HCT116 (cell line): ENCODE data around the gene AXIN2. TPM values are rescaled to one million over a fixed set of nuclear protein-coding genes. Genes with fewer than 3 reads are reported as not detected.

Experiments
- ATAC-seq: fragments of 200-7000 bp; cut with Tn5 transposase; 2 replicates; pipeline ENCODE4 v1.9.1; 2020; ENCODE audit warnings: mild to moderate bottlenecking, moderate library complexity
- BruUV-seq: library from RNA; stranded (reverse); fragments of 400-500 nt; replicated peaks from 2 replicates; lab custom pipeline; 2021; lab: Mats Ljungman, UMichigan
- CTCF ChIA-PET: fragments of 300-600 bp; sonication (Branson Sonifier 250); formaldehyde crosslinking; loops from one replicate; lab custom pipeline; 2021; ENCODE audit warnings: antibody characterized with exemption; lab: Charles Lee
- POLR2A ChIA-PET: fragments of 300-600, 350-600 bp; sonication (Branson Sonifier 250); formaldehyde crosslinking; loops from one replicate; lab custom pipeline; 2021; ENCODE audit warnings: antibody characterized with exemption; lab: Charles Lee
- RAD21 ChIA-PET, 2 experiments: fragments of 300-600 bp; sonication (Branson Sonifier 250); formaldehyde crosslinking; loops; one replicate each; lab custom pipeline; 2023; ENCODE audit warnings: low total read pairs in 2 of 2; ENCODE audit not compliant: uncharacterized antibody in 2 of 2, unreplicated experiment in 2 of 2, low non-redundant PET in 1 of 2; lab: Charles Lee
- DNase-seq: peaks from one replicate; pipeline ENCODE4 v3.0.0-alpha.2; 2010; ENCODE audit warnings: low read depth, low spot score
- H2AFZ ChIP-seq: fragments of 200-600 bp; shearing (Covaris generic), sonication (generic); 2 replicates; pipeline ENCODE4 v1.6.1; 2017; ENCODE audit warnings: low read depth, mixed run types, mixed read lengths, antibody characterized with exemption, low read length; ENCODE audit not compliant: poor library complexity, severe bottlenecking
- H3K27ac ChIP-seq: 2 replicates; pipeline ENCODE4 v1.5.1; 2012; ENCODE audit warnings: low read depth, low read length
- H3K27me3 ChIP-seq: fragments of 200-600 bp; sonication (generic); 2 replicates; pipeline ENCODE4 v1.6.1; 2016; ENCODE audit warnings: mixed run types, low read length, mixed read lengths; ENCODE audit not compliant: insufficient read depth
- H3K36me3 ChIP-seq, 2 experiments: fragments of 200-500 bp in 1 of 2; fragments of 200-600 bp in 1 of 2; sonication (Bioruptor generic) in 1 of 2; sonication (generic) in 1 of 2; 2 replicates each; pipeline versions ENCODE4 v1.5.1 to v1.6.1; 2014 to 2016; ENCODE audit warnings: low read length in 2 of 2, inconsistent platforms in 1 of 2, mixed read lengths in 1 of 2, mixed run types in 1 of 2; ENCODE audit not compliant: insufficient read depth in 2 of 2, control insufficient read depth in 1 of 2
- H3K4me1 ChIP-seq, 2 experiments: fragments of 200-600 bp in 1 of 2; sonication (generic) in 1 of 2; 2 replicates each; pipeline versions ENCODE4 v1.5.1 to v1.6.1; 2012 to 2017; ENCODE audit warnings: low read length in 2 of 2, inconsistent platforms in 1 of 2, mild to moderate bottlenecking in 1 of 2, mixed read lengths in 1 of 2, mixed run types in 1 of 2, moderate library complexity in 1 of 2; ENCODE audit not compliant: insufficient read depth in 2 of 2, control insufficient read depth in 1 of 2
- H3K4me2 ChIP-seq: fragments of 200-600 bp; sonication (generic); 2 replicates; pipeline ENCODE4 v1.6.1; 2017; ENCODE audit warnings: mixed run types, low read length, mixed read lengths
- H3K4me3 ChIP-seq, 2 experiments: fragments of 200-600 bp in 1 of 2; sonication (generic) in 1 of 2; replicated peaks in 1 of 2; 2 replicates each; pipeline ENCODE4 v1.5.1; 2011 to 2016; ENCODE audit warnings: low read length in 2 of 2, control low read depth in 1 of 2, low read depth in 1 of 2, mild to moderate bottlenecking in 1 of 2, mixed read lengths in 1 of 2, mixed run types in 1 of 2
- H3K79me2 ChIP-seq: fragments of 200-600 bp; sonication (generic); 2 replicates; pipeline ENCODE4 v1.6.1; 2017; ENCODE audit warnings: mild to moderate bottlenecking, mixed run types, low read length, moderate library complexity, mixed read lengths; ENCODE audit not compliant: insufficient read depth
- H3K9ac ChIP-seq: fragments of 200-600 bp; sonication (generic); 2 replicates; pipeline ENCODE4 v1.6.1; 2016; ENCODE audit warnings: low read length, mixed read lengths
- H3K9me2 ChIP-seq: fragments of 200-600 bp; sonication (generic), shearing (Covaris generic); 2 replicates; pipeline ENCODE4 v1.6.1; 2017; ENCODE audit warnings: mixed run types, mild to moderate bottlenecking, moderate library complexity; ENCODE audit not compliant: insufficient read depth
- H3K9me3 ChIP-seq, 2 experiments: fragments of 200-500 bp in 1 of 2; fragments of 200-600 bp in 1 of 2; sonication (Bioruptor generic) in 1 of 2; sonication (generic) in 1 of 2; 2 replicates each; pipeline ENCODE4 v1.6.1; 2014 to 2017; ENCODE audit warnings: low read length in 2 of 2, mixed read lengths in 2 of 2, inconsistent platforms in 1 of 2, low read depth in 1 of 2, mild to moderate bottlenecking in 1 of 2, mixed run types in 1 of 2, moderate library complexity in 1 of 2; ENCODE audit not compliant: control insufficient read depth in 1 of 2, insufficient read depth in 1 of 2
- H4K20me1 ChIP-seq: fragments of 200-600 bp; sonication (generic), shearing (Covaris generic); 2 replicates; pipeline ENCODE4 v1.6.1; 2017; ENCODE audit warnings: mixed run types, mild to moderate bottlenecking, moderate library complexity; ENCODE audit not compliant: insufficient read depth
- ATF3 ChIP-seq: IDR thresholded peaks from 2 replicates; pipeline ENCODE4 v1.6.1; 2012
- CBX3 ChIP-seq: IDR thresholded peaks from 2 replicates; pipeline ENCODE4 v1.6.1; 2012; ENCODE audit warnings: low read depth
- EZH2phosphoT487 ChIP-seq: fragments of 200-600 bp; IDR thresholded peaks from 2 replicates; pipeline ENCODE4 v1.6.1; 2018; ENCODE audit warnings: antibody characterized with exemption, borderline replicate concordance
- POLR2AphosphoS5 ChIP-seq: IDR thresholded peaks from 2 replicates; pipeline ENCODE4 v1.6.1; 2011; ENCODE audit warnings: mild to moderate bottlenecking, low read depth, low read length, moderate library complexity
- SIN3A ChIP-seq: IDR thresholded peaks from 2 replicates; pipeline ENCODE4 v1.6.1; 2012; ENCODE audit warnings: low read depth
- SP1 ChIP-seq: IDR thresholded peaks from 2 replicates; pipeline ENCODE4 v1.6.1; 2012; ENCODE audit warnings: low read depth
- SRF ChIP-seq: IDR thresholded peaks from 2 replicates; pipeline ENCODE4 v1.6.1; 2012; ENCODE audit warnings: low read depth
- YY1 ChIP-seq: IDR thresholded peaks from 2 replicates; pipeline ENCODE4 v1.6.1; 2011; ENCODE audit warnings: low read length, low read depth, moderate library complexity, mild to moderate bottlenecking; ENCODE audit not compliant: insufficient replicate concordance; ENCODE audit errors: extremely low read depth
- ZBTB33 ChIP-seq: IDR thresholded peaks from 2 replicates; pipeline ENCODE4 v1.6.1; 2011; ENCODE audit warnings: mild to moderate bottlenecking, low read length, moderate library complexity; ENCODE audit not compliant: insufficient replicate concordance; ENCODE audit errors: extremely low read depth
- ZNF274 ChIP-seq: fragments of 200-500 bp; sonication (Bioruptor generic); IDR thresholded peaks from 2 replicates; pipeline ENCODE4 v1.6.1; 2014; ENCODE audit warnings: mild to moderate bottlenecking, low read depth, low read length, inconsistent platforms
- intact Hi-C: fragments of 100-400 bp; cut with micrococcal nuclease; formaldehyde crosslinking; loops from 2 replicates; pipeline ENCODE4 v1.10.0; 2022
- total RNA-seq: library from RNA; stranded (reverse); gene quantifications from one replicate; pipeline ENCODE4 v1.2.1, GENCODE V29; 2021; ENCODE audit not compliant: unreplicated experiment
- TF ChIP-seq, protein P1 (sequence below), 3 experiments: fragments of 200-600 bp in 1 of 3; sonication (generic) in 1 of 3; IDR thresholded peaks in 2 of 3; conservative IDR thresholded peaks in 1 of 3; 2 replicates each; pipeline ENCODE4 v1.5.1; 2012 to 2017; ENCODE audit warnings: low read depth in 2 of 3, low read length in 2 of 3, antibody characterized with exemption in 1 of 3, borderline replicate concordance in 1 of 3, control low read depth in 1 of 3, mild to moderate bottlenecking in 1 of 3, mixed read lengths in 1 of 3, mixed run types in 1 of 3, moderate library complexity in 1 of 3; ENCODE audit not compliant: insufficient read depth in 1 of 3
- TF ChIP-seq, protein P2 (sequence below): IDR thresholded peaks from 2 replicates; pipeline ENCODE4 v1.6.1; 2012; ENCODE audit warnings: low read depth

Gene AXIN2
- total RNA-seq, 1 experiment from 2014 or later = 7.1 TPM

DNA sequence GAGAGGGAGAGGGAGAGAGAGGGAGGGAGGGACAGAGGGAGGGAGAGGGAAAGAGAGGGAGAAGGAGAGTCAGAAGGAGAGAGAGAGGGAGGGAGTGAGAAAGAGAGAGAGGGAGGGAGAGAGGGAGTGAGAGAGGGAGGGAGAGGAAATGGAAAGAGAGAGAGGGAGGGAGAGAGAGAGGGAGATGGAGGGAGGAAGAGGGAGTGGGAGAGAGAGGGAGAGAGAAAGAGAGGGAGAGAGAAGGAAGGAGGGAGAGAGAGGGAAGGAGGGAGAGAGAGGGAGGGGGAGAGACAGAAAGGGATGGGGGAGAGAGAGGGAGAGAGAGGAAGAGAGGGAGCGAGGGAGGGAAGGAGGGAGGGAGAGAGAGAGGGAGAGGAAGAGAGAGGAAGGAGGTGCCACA lies 72.8 kb downstream of the AXIN2 start:
- Histone ChIP-seq H2AFZ (no peak overlapping the region), H3K4me3 (no peak overlapping the region), H3K9me2 (0 out of 2 replicates have a peak, but pooled peaks cover 6% of the 10 kb centered on the region), H3K27me3 (peaks cover 6% of the 10 kb centered on the region; the same call in 1 of the 2 replicates), H3K4me1 (0 out of 4 replicates have a peak, but pooled peaks cover 0 to 2% of the 10 kb centered on the region in 2 experiments), H4K20me1 (no peaks in the 10 kb centered on the region), H3K27ac (no peak overlapping the region), H3K9me3 (no peaks in the 10 kb centered on the region), H3K36me3 (no peaks in the 10 kb centered on the region), H3K79me2 (no peaks in the 10 kb centered on the region), H3K9ac (no peak overlapping the region), H3K4me2 (no peak overlapping the region)
- CTCF ChIA-PET = no interaction called here
- DNase-seq (no peak), ATAC-seq (no peak)
- POLR2A ChIA-PET = no interaction called here
- RAD21 ChIA-PET = no interaction called here
- TF ChIP-seq CBX3 = no peak
- no peak for TF ChIP-seq EZH2phosphoT487
- no peak for TF ChIP-seq SIN3A
- TF ChIP-seq, protein P1, sequence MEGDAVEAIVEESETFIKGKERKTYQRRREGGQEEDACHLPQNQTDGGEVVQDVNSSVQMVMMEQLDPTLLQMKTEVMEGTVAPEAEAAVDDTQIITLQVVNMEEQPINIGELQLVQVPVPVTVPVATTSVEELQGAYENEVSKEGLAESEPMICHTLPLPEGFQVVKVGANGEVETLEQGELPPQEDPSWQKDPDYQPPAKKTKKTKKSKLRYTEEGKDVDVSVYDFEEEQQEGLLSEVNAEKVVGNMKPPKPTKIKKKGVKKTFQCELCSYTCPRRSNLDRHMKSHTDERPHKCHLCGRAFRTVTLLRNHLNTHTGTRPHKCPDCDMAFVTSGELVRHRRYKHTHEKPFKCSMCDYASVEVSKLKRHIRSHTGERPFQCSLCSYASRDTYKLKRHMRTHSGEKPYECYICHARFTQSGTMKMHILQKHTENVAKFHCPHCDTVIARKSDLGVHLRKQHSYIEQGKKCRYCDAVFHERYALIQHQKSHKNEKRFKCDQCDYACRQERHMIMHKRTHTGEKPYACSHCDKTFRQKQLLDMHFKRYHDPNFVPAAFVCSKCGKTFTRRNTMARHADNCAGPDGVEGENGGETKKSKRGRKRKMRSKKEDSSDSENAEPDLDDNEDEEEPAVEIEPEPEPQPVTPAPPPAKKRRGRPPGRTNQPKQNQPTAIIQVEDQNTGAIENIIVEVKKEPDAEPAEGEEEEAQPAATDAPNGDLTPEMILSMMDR (IDR thresholded peaks at IDR 0.05 in 2 of 3, conservative IDR thresholded peaks at IDR 0.05 in 1 of 3; ENCODE audit: borderline replicate concordance in 1 of 3, insufficient read depth in 1 of 3, low read depth in 2 of 3, low read length in 2 of 3) = no peak
- no TSS peak for BruUV-seq
- intact Hi-C loops = no loop called here

GRCh38 chr17:65487990-65488389 lies 73.5 kb downstream of the AXIN2 start:
- Histone ChIP-seq H3K9me3 (no peaks in the 10 kb centered on the region), H3K4me2 (no peak overlapping the region), H3K36me3 (no peaks in the 10 kb centered on the region), H3K9ac (no peak overlapping the region), H4K20me1 (no peaks in the 10 kb centered on the region), H2AFZ (no peak overlapping the region), H3K9me2 (0 out of 2 replicates have a peak, but pooled peaks cover 6% of the 10 kb centered on the region), H3K27me3 (peaks cover 6% of the 10 kb centered on the region; the same call in 1 of the 2 replicates), H3K4me3 (no peak overlapping the region), H3K4me1 (no peaks in the 10 kb centered on the region), H3K79me2 (no peaks in the 10 kb centered on the region), H3K27ac (no peak overlapping the region)
- RAD21 ChIA-PET = no interaction called here
- BruUV-seq = no TSS peak
- ATAC-seq (no peak), DNase-seq (no peak)
- CTCF ChIA-PET = no interaction called here
- POLR2A ChIA-PET = no interaction called here
- intact Hi-C loops = no loop called here
- TF ChIP-seq, protein P2, sequence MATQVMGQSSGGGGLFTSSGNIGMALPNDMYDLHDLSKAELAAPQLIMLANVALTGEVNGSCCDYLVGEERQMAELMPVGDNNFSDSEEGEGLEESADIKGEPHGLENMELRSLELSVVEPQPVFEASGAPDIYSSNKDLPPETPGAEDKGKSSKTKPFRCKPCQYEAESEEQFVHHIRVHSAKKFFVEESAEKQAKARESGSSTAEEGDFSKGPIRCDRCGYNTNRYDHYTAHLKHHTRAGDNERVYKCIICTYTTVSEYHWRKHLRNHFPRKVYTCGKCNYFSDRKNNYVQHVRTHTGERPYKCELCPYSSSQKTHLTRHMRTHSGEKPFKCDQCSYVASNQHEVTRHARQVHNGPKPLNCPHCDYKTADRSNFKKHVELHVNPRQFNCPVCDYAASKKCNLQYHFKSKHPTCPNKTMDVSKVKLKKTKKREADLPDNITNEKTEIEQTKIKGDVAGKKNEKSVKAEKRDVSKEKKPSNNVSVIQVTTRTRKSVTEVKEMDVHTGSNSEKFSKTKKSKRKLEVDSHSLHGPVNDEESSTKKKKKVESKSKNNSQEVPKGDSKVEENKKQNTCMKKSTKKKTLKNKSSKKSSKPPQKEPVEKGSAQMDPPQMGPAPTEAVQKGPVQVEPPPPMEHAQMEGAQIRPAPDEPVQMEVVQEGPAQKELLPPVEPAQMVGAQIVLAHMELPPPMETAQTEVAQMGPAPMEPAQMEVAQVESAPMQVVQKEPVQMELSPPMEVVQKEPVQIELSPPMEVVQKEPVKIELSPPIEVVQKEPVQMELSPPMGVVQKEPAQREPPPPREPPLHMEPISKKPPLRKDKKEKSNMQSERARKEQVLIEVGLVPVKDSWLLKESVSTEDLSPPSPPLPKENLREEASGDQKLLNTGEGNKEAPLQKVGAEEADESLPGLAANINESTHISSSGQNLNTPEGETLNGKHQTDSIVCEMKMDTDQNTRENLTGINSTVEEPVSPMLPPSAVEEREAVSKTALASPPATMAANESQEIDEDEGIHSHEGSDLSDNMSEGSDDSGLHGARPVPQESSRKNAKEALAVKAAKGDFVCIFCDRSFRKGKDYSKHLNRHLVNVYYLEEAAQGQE = no peak
- TF ChIP-seq ATF3 (no peak), POLR2AphosphoS5 (no peak), ZNF274 (no peak), SRF (no peak), SP1 (no peak), YY1 (no peak), ZBTB33 (no peak), SIN3A (no peak)
